Fibroblast of lung (primary cell): ENCODE measurements around the gene CYTH1.

Source experiments
- EZH2 ChIP-seq: IDR thresholded peaks from 2 replicates; pipeline ENCODE4 v1.5.1; 2012; ENCODE audit warnings: low read length, control low read depth, mild to moderate bottlenecking; ENCODE audit errors: missing control alignments
- TF ChIP-seq, protein P1 (sequence below), 2 donors: IDR thresholded peaks in 1 of 2; conservative IDR thresholded peaks in 1 of 2; 1 replicate in 1 of 2; 2 replicates in 1 of 2; pipeline ENCODE4 v1.5.1; 2011 to 2012; ENCODE audit warnings: low read length in 2 of 2, control low read depth in 1 of 2, inconsistent platforms in 1 of 2, low read depth in 1 of 2, mild to moderate bottlenecking in 1 of 2

DNA sequence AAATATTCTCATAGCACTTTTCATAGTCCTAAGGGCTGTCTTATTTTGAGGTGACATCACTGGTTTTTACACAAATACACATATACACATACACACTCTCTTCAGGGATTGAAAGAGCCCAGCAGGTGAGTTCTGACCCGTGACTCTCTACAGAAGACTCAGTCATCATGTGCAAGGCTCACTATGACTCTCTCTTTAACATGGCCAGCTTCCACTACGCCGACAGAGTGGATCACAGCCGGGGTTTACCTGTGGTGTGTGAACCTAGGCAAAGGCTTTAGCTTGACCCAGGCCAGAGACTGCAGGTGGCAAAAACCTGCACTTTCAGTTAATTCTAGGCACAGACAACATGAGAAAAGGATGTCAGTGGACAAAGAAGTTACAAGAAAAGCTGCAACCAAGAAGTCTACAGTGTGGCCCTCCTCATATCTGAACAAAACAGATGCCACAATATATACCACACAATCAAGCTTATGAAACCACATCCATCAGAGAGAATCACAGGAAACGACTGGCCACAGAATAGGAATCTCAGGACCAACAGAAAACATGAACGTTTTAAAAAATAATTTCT, 56.5 kb downstream of the CYTH1 start:
- TF ChIP-seq, protein P1, sequence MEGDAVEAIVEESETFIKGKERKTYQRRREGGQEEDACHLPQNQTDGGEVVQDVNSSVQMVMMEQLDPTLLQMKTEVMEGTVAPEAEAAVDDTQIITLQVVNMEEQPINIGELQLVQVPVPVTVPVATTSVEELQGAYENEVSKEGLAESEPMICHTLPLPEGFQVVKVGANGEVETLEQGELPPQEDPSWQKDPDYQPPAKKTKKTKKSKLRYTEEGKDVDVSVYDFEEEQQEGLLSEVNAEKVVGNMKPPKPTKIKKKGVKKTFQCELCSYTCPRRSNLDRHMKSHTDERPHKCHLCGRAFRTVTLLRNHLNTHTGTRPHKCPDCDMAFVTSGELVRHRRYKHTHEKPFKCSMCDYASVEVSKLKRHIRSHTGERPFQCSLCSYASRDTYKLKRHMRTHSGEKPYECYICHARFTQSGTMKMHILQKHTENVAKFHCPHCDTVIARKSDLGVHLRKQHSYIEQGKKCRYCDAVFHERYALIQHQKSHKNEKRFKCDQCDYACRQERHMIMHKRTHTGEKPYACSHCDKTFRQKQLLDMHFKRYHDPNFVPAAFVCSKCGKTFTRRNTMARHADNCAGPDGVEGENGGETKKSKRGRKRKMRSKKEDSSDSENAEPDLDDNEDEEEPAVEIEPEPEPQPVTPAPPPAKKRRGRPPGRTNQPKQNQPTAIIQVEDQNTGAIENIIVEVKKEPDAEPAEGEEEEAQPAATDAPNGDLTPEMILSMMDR (conservative IDR thresholded peaks at IDR 0.05 in 1 of 2, IDR thresholded peaks at IDR 0.05 in 1 of 2; ENCODE audit: low read depth in 1 of 2, low read length in 2 of 2) = no peak
- no peak for TF ChIP-seq EZH2
